Measurements from ENCODE around the gene SETDB1. TPM values are rescaled to one million over a fixed set of nuclear protein-coding genes. Genes with fewer than 3 reads are reported as not detected.
"Not testable (repeated sequence)": the region's sequence is repeated elsewhere in the genome, so short reads cannot be mapped to it uniquely, and the experiment has no call there.

Gene SETDB1
- total and polyA plus RNA-seq, 9 donors, result 31.5 to 41.5 (median 36.8) TPM

DNA sequence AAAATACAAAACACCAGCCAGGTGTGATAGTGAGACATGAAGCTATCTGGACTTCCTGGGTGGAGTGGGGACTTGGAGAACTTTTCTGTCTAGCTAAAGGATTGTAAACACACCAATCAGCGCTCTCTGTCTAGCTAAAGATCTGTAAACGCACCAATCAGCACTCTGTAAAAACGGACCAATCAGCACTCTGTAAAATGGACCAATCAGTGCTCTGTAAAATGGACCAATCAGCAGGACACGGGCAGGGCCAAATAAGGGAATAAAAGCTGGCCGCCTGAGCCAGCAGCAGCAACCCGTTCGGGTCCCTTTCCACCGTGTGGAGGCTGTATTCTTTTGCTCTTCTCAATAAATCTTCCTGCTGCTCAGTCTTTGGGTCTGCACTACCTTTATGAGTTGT lies 26.4 kb upstream of the SETDB1 start:
- WGBS (ENCODE audit: insufficient coverage), result 91% methylated on average over 8 of the region's 8 CpGs

GRCh38 chr1:150902346-150902745 lies 23.8 kb upstream of the SETDB1 start:
- no peak for DNase-seq
- WGBS (ENCODE audit: insufficient coverage), result 97% methylated on average over 4 of the region's 5 CpGs
- Histone ChIP-seq H3K4me3 (ENCODE audit: low read length) (no peak overlapping the region), H3K36me3 (ENCODE audit: control insufficient read depth, insufficient read depth, low read length) (no peaks in the 10 kb centered on the region), H3K27ac (ENCODE audit: low read length) (no peak overlapping the region), H3K27me3 (ENCODE audit: control insufficient read depth, insufficient read depth, low read length) (no peaks in the 10 kb centered on the region), H3K4me1 (ENCODE audit: control insufficient read depth, insufficient read depth, low read length) (no peaks in the 10 kb centered on the region), H3K9me3 (replicated peaks; ENCODE audit: control insufficient read depth, low read depth, low read length) (no peaks in the 10 kb centered on the region)

More for the DNA sequence above, 26.4 kb upstream of the SETDB1 start:
- not testable (repeated sequence) for H3K9me3 ChIP-seq (replicated peaks; ENCODE audit: control insufficient read depth, low read depth, low read length); H3K4me1 ChIP-seq (ENCODE audit: control insufficient read depth, insufficient read depth, low read length); DNase-seq; H3K27me3 ChIP-seq (ENCODE audit: control insufficient read depth, insufficient read depth, low read length); H3K36me3 ChIP-seq (ENCODE audit: control insufficient read depth, insufficient read depth, low read length); H3K4me3 ChIP-seq (ENCODE audit: low read length); H3K27ac ChIP-seq (ENCODE audit: low read length)

GRCh38 chr1:150902751-150903150 lies 23.4 kb upstream of the SETDB1 start:
- Histone ChIP-seq H3K27me3 (ENCODE audit: control insufficient read depth, insufficient read depth, low read length) (no peaks in the 10 kb centered on the region), H3K9me3 (replicated peaks; ENCODE audit: control insufficient read depth, low read depth, low read length) (no peaks in the 10 kb centered on the region), H3K4me1 (ENCODE audit: control insufficient read depth, insufficient read depth, low read length) (no peaks in the 10 kb centered on the region), H3K4me3 (ENCODE audit: low read length) (no peak overlapping the region), H3K36me3 (ENCODE audit: control insufficient read depth, insufficient read depth, low read length) (no peaks in the 10 kb centered on the region), H3K27ac (ENCODE audit: low read length) (no peak overlapping the region)
- no CpG with 5 or more reads among the region's 1 CpG for WGBS (ENCODE audit: insufficient coverage)
- no peak for DNase-seq

GRCh38 chr1:150905301-150905700 lies 20.9 kb upstream of the SETDB1 start:
- H3K36me3 ChIP-seq (ENCODE audit: control insufficient read depth, insufficient read depth, low read length), result no peaks in the 10 kb centered on the region
- 100% methylated on average over 2 of the region's 6 CpGs for WGBS (ENCODE audit: insufficient coverage)

GRCh38 chr1:150906329-150906728 lies 19.8 kb upstream of the SETDB1 start:
- Histone ChIP-seq H3K36me3 (ENCODE audit: control insufficient read depth, insufficient read depth, low read length) (no peaks in the 10 kb centered on the region), H3K9me3 (replicated peaks; ENCODE audit: control insufficient read depth, low read depth, low read length) (no peaks in the 10 kb centered on the region), H3K4me1 (ENCODE audit: control insufficient read depth, insufficient read depth, low read length) (no peaks in the 10 kb centered on the region), H3K4me3 (ENCODE audit: low read length) (no peak overlapping the region), H3K27me3 (ENCODE audit: control insufficient read depth, insufficient read depth, low read length) (no peaks in the 10 kb centered on the region), H3K27ac (ENCODE audit: low read length) (no peak overlapping the region)
- DNase-seq, result no peak
- WGBS (ENCODE audit: insufficient coverage), result no CpG with 5 or more reads among the region's 1 CpG

More at GRCh38 chr1:150905301-150905700, 20.9 kb upstream of the SETDB1 start:
- no peak for DNase-seq
- no peaks in the 10 kb centered on the region for H3K4me1 ChIP-seq (ENCODE audit: control insufficient read depth, insufficient read depth, low read length)
- no peaks in the 10 kb centered on the region for H3K27me3 ChIP-seq (ENCODE audit: control insufficient read depth, insufficient read depth, low read length)
- H3K9me3 ChIP-seq (replicated peaks; ENCODE audit: control insufficient read depth, low read depth, low read length), result no peaks in the 10 kb centered on the region
- no peak overlapping the region for H3K27ac ChIP-seq (ENCODE audit: low read length)
- no peak overlapping the region for H3K4me3 ChIP-seq (ENCODE audit: low read length)

GRCh38 chr1:150906813-150907212 lies 19.4 kb upstream of the SETDB1 start:
- Histone ChIP-seq H3K27me3 (ENCODE audit: control insufficient read depth, insufficient read depth, low read length) (no peaks in the 10 kb centered on the region), H3K9me3 (replicated peaks; ENCODE audit: control insufficient read depth, low read depth, low read length) (no peaks in the 10 kb centered on the region), H3K36me3 (ENCODE audit: control insufficient read depth, insufficient read depth, low read length) (no peaks in the 10 kb centered on the region), H3K4me3 (ENCODE audit: low read length) (no peak overlapping the region), H3K4me1 (ENCODE audit: control insufficient read depth, insufficient read depth, low read length) (no peaks in the 10 kb centered on the region), H3K27ac (ENCODE audit: low read length) (no peak overlapping the region)
- no CpG with 5 or more reads among the region's 2 CpGs for WGBS (ENCODE audit: insufficient coverage)
- DNase-seq, result no peak

GRCh38 chr1:150909585-150910180 lies 16.5 kb upstream of the SETDB1 start:
- H3K36me3 ChIP-seq (ENCODE audit: control insufficient read depth, insufficient read depth, low read length), result no peaks in the 10 kb centered on the region
- H3K4me1 ChIP-seq (ENCODE audit: control insufficient read depth, insufficient read depth, low read length), result no peaks in the 10 kb centered on the region
- no CpG with 5 or more reads among the region's 4 CpGs for WGBS (ENCODE audit: insufficient coverage)
- no peaks in the 10 kb centered on the region for H3K27me3 ChIP-seq (ENCODE audit: control insufficient read depth, insufficient read depth, low read length)
- H3K27ac ChIP-seq (ENCODE audit: low read length), result no peak overlapping the region
- H3K4me3 ChIP-seq (ENCODE audit: low read length), result no peak overlapping the region
- DNase-seq, result peak; percentile 25
- no peaks in the 10 kb centered on the region for H3K9me3 ChIP-seq (replicated peaks; ENCODE audit: control insufficient read depth, low read depth, low read length)

- Histone ChIP-seq H3K27me3 (ENCODE audit: control insufficient read depth, insufficient read depth, low read length) (no peaks in the 10 kb centered on the region), H3K4me1 (ENCODE audit: control insufficient read depth, insufficient read depth, low read length) (no peaks in the 10 kb centered on the region), H3K36me3 (ENCODE audit: control insufficient read depth, insufficient read depth, low read length) (no peaks in the 10 kb centered on the region), H3K9me3 (replicated peaks; ENCODE audit: control insufficient read depth, low read depth, low read length) (no peaks in the 10 kb centered on the region), H3K4me3 (ENCODE audit: low read length) (no peak overlapping the region), H3K27ac (ENCODE audit: low read length) (no peak overlapping the region)
- DNase-seq, result no peak
Measured at GRCh38 chr1:150912623-150913022, 13.5 kb upstream of the SETDB1 start.

DNA sequence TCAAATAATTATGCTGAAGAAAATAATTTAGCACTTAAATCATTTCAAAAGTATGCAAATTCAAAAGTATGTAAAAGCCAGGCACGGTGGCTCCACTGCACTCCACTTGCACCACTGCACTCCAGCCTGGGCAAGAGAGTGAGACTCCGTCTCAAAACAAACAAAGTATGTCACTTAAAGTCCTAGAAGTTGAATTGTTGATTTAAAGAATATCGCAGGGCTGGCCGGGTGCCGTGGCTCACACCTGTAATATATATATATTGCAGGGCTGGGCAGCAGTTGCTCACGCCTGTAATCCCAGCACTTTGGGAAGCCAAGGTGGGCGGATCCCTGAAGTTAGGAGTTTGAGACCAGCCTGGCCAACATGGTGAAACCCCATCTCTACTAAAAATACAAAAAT lies 8.8 kb upstream of the SETDB1 start:
- Histone ChIP-seq H3K36me3 (ENCODE audit: control insufficient read depth, insufficient read depth, low read length) (no peaks in the 10 kb centered on the region), H3K4me3 (ENCODE audit: low read length) (no peak overlapping the region), H3K27me3 (ENCODE audit: control insufficient read depth, insufficient read depth, low read length) (no peaks in the 10 kb centered on the region), H3K9me3 (replicated peaks; ENCODE audit: control insufficient read depth, low read depth, low read length) (no peaks in the 10 kb centered on the region), H3K27ac (ENCODE audit: low read length) (no peak overlapping the region), H3K4me1 (ENCODE audit: control insufficient read depth, insufficient read depth, low read length) (no peaks in the 10 kb centered on the region)
- 80% methylated on average over 2 of the region's 7 CpGs for WGBS (ENCODE audit: insufficient coverage)
- DNase-seq, result no peak

- H3K4me1 ChIP-seq (ENCODE audit: control insufficient read depth, insufficient read depth, low read length), result peaks cover 4% of the 10 kb centered on the region
- H3K27me3 ChIP-seq (ENCODE audit: control insufficient read depth, insufficient read depth, low read length), result no peaks in the 10 kb centered on the region
- no peaks in the 10 kb centered on the region for H3K9me3 ChIP-seq (replicated peaks; ENCODE audit: control insufficient read depth, low read depth, low read length)
- WGBS (ENCODE audit: insufficient coverage), result no CpG with 5 or more reads among the region's 2 CpGs
- H3K4me3 ChIP-seq (ENCODE audit: low read length), result no peak overlapping the region
- peak; percentile 65 for DNase-seq
- H3K36me3 ChIP-seq (ENCODE audit: control insufficient read depth, insufficient read depth, low read length), result peaks cover 1% of the 10 kb centered on the region
- no peak overlapping the region for H3K27ac ChIP-seq (ENCODE audit: low read length)
Measured at GRCh38 chr1:150922519-150922975, 3.6 kb upstream of the SETDB1 start.

- H3K9me3 ChIP-seq (replicated peaks; ENCODE audit: control insufficient read depth, low read depth, low read length), result no peaks in the 10 kb centered on the region
- peak; percentile 7 for DNase-seq
- H3K36me3 ChIP-seq (ENCODE audit: control insufficient read depth, insufficient read depth, low read length), result peaks cover 19% of the 10 kb centered on the region
- peaks cover 4% of the 10 kb centered on the region for H3K4me1 ChIP-seq (ENCODE audit: control insufficient read depth, insufficient read depth, low read length)
- no peaks in the 10 kb centered on the region for H3K27me3 ChIP-seq (ENCODE audit: control insufficient read depth, insufficient read depth, low read length)
- no peak overlapping the region for H3K4me3 ChIP-seq (ENCODE audit: low read length)
- 84% methylated on average over 5 of the region's 23 CpGs for WGBS (ENCODE audit: insufficient coverage)
- no peak overlapping the region for H3K27ac ChIP-seq (ENCODE audit: low read length)
Measured at GRCh38 chr1:150925080-150925479, 1.1 kb upstream of the SETDB1 start.

Data from muscle of leg (tissue), 11 donors.